PC-9 (cell line): ENCODE data around the gene IL1RL2.

Experiments
- EZH2 ChIP-seq: fragments of 200-600 bp; sonication (generic); IDR thresholded peaks from 2 replicates; pipeline ENCODE4 v1.8.0; 2017; ENCODE audit warnings: antibody characterized with exemption, low read depth
- TF ChIP-seq, protein P1 (sequence below): fragments of 200-600 bp; sonication (generic); conservative IDR thresholded peaks from 2 replicates; pipeline ENCODE4 v1.6.1; 2017; ENCODE audit warnings: mixed run types, antibody characterized with exemption, mild to moderate bottlenecking, moderate library complexity

DNA sequence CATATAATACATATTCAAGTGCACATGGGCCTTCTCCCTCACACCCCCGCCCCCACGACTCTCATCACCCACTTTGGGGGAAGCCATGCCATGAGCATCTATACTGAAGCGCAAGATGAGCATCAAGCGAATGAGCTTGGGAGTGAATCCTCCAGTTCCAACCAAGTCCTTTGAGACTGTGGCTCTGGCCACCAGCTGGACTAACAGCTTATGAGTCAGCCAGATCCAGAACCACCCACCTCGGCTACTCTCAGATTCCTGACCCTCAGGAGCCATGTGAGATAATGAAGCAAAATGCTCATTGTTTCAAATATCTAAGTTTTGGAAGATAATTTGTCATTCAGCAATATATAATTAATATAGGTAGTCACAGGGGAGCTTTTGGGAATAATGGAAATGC lies 102.3 kb downstream of the IL1RL2 start:
- TF ChIP-seq, protein P1, sequence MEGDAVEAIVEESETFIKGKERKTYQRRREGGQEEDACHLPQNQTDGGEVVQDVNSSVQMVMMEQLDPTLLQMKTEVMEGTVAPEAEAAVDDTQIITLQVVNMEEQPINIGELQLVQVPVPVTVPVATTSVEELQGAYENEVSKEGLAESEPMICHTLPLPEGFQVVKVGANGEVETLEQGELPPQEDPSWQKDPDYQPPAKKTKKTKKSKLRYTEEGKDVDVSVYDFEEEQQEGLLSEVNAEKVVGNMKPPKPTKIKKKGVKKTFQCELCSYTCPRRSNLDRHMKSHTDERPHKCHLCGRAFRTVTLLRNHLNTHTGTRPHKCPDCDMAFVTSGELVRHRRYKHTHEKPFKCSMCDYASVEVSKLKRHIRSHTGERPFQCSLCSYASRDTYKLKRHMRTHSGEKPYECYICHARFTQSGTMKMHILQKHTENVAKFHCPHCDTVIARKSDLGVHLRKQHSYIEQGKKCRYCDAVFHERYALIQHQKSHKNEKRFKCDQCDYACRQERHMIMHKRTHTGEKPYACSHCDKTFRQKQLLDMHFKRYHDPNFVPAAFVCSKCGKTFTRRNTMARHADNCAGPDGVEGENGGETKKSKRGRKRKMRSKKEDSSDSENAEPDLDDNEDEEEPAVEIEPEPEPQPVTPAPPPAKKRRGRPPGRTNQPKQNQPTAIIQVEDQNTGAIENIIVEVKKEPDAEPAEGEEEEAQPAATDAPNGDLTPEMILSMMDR, result no peak
- TF ChIP-seq EZH2, result no peak
